A549 treated with CORT108297 at 1 μM for 4 hours (cell line): ENCODE measurements around the gene DAD1. TPM values are rescaled to one million over a fixed set of nuclear protein-coding genes. Genes with fewer than 3 reads are reported as not detected.

Experiments used
- total RNA-seq: library from RNA; stranded (reverse); fragments of 200-300 nt; extraction: Qiagen RNA extraction; gene quantifications from 5 replicates; pipeline ENCODE4 v1.2.3, GENCODE V29; 2022

The DAD1 gene
- total RNA-seq, result 348 to 394 TPM (median 357 TPM) in 5 replicates

DNA sequence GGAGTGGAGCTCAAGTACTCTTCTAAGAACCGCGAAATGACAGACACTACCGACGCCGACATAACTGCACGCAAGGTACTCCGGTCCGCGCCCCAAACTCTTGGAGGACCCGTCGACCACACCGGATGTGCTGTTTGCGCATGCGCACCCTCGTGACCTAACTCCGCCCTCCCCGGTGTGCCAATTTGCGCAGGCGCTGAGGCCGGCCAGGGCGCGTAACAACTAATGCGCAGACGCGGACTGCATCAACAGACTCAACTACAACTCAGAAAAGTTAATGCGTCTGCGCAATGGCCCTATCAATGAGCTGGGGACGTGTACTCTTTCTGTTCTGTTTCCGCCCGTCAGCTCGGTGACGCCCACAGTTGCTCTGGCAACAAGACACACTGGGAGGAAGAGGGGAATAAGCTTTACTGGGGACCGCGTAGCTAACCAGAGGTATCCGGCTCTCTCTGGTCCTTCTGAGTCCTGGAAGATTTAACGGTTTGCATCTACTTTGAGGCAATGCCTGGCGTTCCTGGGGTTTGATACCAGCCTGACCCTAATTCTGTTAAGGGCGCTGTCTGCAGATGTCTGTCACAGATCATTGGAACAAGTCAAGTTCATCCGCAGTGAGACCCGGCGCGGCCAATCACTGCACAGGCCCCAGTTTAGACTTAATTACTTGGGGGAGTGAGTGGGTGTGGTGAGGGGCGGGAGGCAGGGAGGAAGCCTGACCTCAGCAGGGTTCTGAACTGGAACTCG is at the start of gene DAD1:
Gene DAD1, minus strand, starts transcription at position 129 of the 744 bp plus-strand sequence. Its CDS starts 67 bp downstream, at position 62.

DNA sequence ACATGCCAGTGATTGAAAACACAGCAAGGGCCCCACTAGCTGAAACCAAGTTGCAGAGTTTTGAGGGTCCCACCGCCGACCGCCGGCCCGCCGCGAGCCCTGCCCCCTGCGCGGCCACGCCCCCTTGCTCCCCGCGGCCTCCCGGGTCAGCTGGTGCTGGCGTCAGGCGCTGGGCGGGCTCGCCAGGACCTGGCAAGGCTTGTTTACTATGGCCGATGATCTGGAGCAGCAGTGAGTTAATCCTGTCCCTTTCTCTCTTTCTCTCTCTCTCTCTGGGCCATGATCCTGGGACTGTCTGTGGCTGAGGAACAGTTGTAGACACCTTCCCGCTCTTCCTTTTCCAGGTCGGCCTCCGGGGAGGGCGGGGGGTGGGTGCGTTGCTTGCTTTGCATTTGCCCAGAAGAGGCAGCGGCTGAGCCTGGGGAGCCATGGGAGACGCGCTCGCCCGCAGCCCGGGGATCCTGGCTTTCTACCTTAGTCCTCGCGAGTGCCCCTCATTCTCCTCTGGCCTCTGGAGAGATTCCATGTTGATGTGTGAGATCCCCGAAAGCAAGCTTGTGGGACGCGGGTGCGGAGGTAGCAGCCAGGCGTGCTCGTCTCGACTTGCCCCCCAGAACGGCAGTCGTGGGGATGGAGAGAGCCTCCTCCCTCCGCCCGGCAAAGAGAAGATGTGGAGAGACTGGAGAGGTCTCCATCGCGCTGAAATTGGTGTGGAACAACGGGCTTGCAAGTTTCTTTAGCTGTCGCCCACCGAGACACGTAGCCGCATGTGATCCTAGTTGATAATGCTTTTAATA is 9.3 kb upstream of the DAD1 start, which contains the start of gene ABHD4:
Gene ABHD4, plus strand, starts transcription at position 202 of the 797 bp plus-strand sequence. Its CDS starts 7 bp downstream, at position 209.

Other genes with a start within 250 kb of the DAD1 start
- 52.7 to 59.0 TPM (median 53.8 TPM) in 5 replicates for gene ABHD4, start 9.1 kb upstream of the DAD1 start, total RNA-seq
- gene OR6J1, start 55.1 kb upstream of the DAD1 start, total RNA-seq, result not detected in 5 replicates
- gene OXA1L, start 177.5 kb upstream of the DAD1 start, total RNA-seq, result 146 to 171 TPM (median 165 TPM) in 5 replicates
- gene SLC7A7, start 226.2 kb upstream of the DAD1 start, total RNA-seq, result 12.6 to 19.5 TPM (median 15.3 TPM) in 5 replicates
- 125 to 231 TPM (median 198 TPM) in 5 replicates for gene MRPL52, start 240.7 kb upstream of the DAD1 start, total RNA-seq
- 0.51 to 0.69 TPM (median 0.68 TPM) in 5 replicates for gene MMP14, start 247.4 kb upstream of the DAD1 start, total RNA-seq